ENCODE data around the gene DACH1. TPM values are rescaled to one million over a fixed set of nuclear protein-coding genes. Genes with fewer than 3 reads are reported as not detected.
A peak's percentile ranks its signal among the peaks of the same experiment; 100 is the strongest.

DACH1 gene
- total and polyA plus RNA-seq, 2 donors (not counting 1 experiment from before 2014, with no cell fraction given), result 0.02 to 0.33 TPM

- no peak for DNase-seq (ENCODE audit: low read depth in 2 of 2)
- no peaks in the 10 kb centered on the region for H3K27me3 ChIP-seq (ENCODE audit: control insufficient read depth, insufficient read depth, low read length)
- H3K4me3 ChIP-seq (replicated peaks in 1 of 4; ENCODE audit: control extremely low read depth in 1 of 4, insufficient read depth in 1 of 4, low read depth in 3 of 4, low read length in 4 of 4), result no peak overlapping the region
- H3K79me2 ChIP-seq (ENCODE audit: control insufficient read depth, insufficient read depth, low read length), result no peaks in the 10 kb centered on the region
- H3K27ac ChIP-seq (ENCODE audit: insufficient read depth, low read length), result no peak overlapping the region
- no peak overlapping the region for H2AFZ ChIP-seq (ENCODE audit: low read length)
- H4K20me1 ChIP-seq (ENCODE audit: control insufficient read depth, extremely low read depth, insufficient read depth, low read length), result no peaks in the 10 kb centered on the region
- TF ChIP-seq EZH2 (IDR thresholded peaks at IDR 0.05; ENCODE audit: low read length, missing control alignments) (no peak), CTCF (conservative IDR thresholded peaks at IDR 0.05 in 1 of 2, IDR thresholded peaks at IDR 0.05 in 1 of 2; ENCODE audit: low read depth in 1 of 2, low read length in 2 of 2) (no peak)
- H3K9me3 ChIP-seq (ENCODE audit: control insufficient read depth, insufficient read depth, low read depth, low read length), result no peaks in the 10 kb centered on the region
- H3K9ac ChIP-seq (ENCODE audit: insufficient read depth, low read length), result no peak overlapping the region
- H3K4me2 ChIP-seq (ENCODE audit: extremely low read depth, insufficient read depth, low read length), result no peak overlapping the region
- H3K4me1 ChIP-seq (ENCODE audit: control insufficient read depth, extremely low read depth, insufficient read depth, low read length), result no peaks in the 10 kb centered on the region
- no peaks in the 10 kb centered on the region for H3K36me3 ChIP-seq (ENCODE audit: control insufficient read depth, insufficient read depth, low read length)
Observed at GRCh38 chr13:71514900-71515743, 351.9 kb downstream of the DACH1 start.

- Histone ChIP-seq H3K4me2 (ENCODE audit: extremely low read depth, insufficient read depth, low read length) (no peak overlapping the region), H4K20me1 (ENCODE audit: control insufficient read depth, extremely low read depth, insufficient read depth, low read length) (no peaks in the 10 kb centered on the region), H3K27me3 (ENCODE audit: control insufficient read depth, insufficient read depth, low read length) (no peaks in the 10 kb centered on the region), H2AFZ (ENCODE audit: low read length) (no peak overlapping the region), H3K9ac (ENCODE audit: insufficient read depth, low read length) (no peak overlapping the region), H3K4me3 (replicated peaks in 1 of 4; ENCODE audit: control extremely low read depth in 1 of 4, insufficient read depth in 1 of 4, low read depth in 3 of 4, low read length in 4 of 4) (no peak overlapping the region), H3K9me3 (ENCODE audit: control insufficient read depth, insufficient read depth, low read depth, low read length) (no peaks in the 10 kb centered on the region), H3K27ac (ENCODE audit: insufficient read depth, low read length) (no peak overlapping the region), H3K79me2 (ENCODE audit: control insufficient read depth, insufficient read depth, low read length) (no peaks in the 10 kb centered on the region), H3K36me3 (ENCODE audit: control insufficient read depth, insufficient read depth, low read length) (no peaks in the 10 kb centered on the region), H3K4me1 (ENCODE audit: control insufficient read depth, extremely low read depth, insufficient read depth, low read length) (no peaks in the 10 kb centered on the region)
- TF ChIP-seq CTCF (conservative IDR thresholded peaks at IDR 0.05 in 1 of 2, IDR thresholded peaks at IDR 0.05 in 1 of 2; ENCODE audit: low read depth in 1 of 2, low read length in 2 of 2) (no peak), EZH2 (IDR thresholded peaks at IDR 0.05; ENCODE audit: low read length, missing control alignments) (no peak)
- DNase-seq (ENCODE audit: low read depth in 2 of 2), result no peak
Observed at GRCh38 chr13:71513411-71514033, 353.5 kb downstream of the DACH1 start.

- no peak overlapping the region for H3K4me2 ChIP-seq (ENCODE audit: extremely low read depth, insufficient read depth, low read length)
- no peak overlapping the region for H3K9ac ChIP-seq (ENCODE audit: insufficient read depth, low read length)
- no peaks in the 10 kb centered on the region for H3K4me1 ChIP-seq (ENCODE audit: control insufficient read depth, extremely low read depth, insufficient read depth, low read length)
- H2AFZ ChIP-seq (ENCODE audit: low read length), result no peak overlapping the region
- TF ChIP-seq CTCF (conservative IDR thresholded peaks at IDR 0.05 in 1 of 2, IDR thresholded peaks at IDR 0.05 in 1 of 2; ENCODE audit: low read depth in 1 of 2, low read length in 2 of 2) (no peak), EZH2 (IDR thresholded peaks at IDR 0.05; ENCODE audit: low read length, missing control alignments) (no peak)
- no peak overlapping the region for H3K4me3 ChIP-seq (replicated peaks in 1 of 4; ENCODE audit: control extremely low read depth in 1 of 4, insufficient read depth in 1 of 4, low read depth in 3 of 4, low read length in 4 of 4)
- no peaks in the 10 kb centered on the region for H3K36me3 ChIP-seq (ENCODE audit: control insufficient read depth, insufficient read depth, low read length)
- no peaks in the 10 kb centered on the region for H3K9me3 ChIP-seq (ENCODE audit: control insufficient read depth, insufficient read depth, low read depth, low read length)
- H3K27me3 ChIP-seq (ENCODE audit: control insufficient read depth, insufficient read depth, low read length), result no peaks in the 10 kb centered on the region
- peak in 1 of 2 donors; percentile 29 for DNase-seq (ENCODE audit: low read depth in 2 of 2)
- no peaks in the 10 kb centered on the region for H3K79me2 ChIP-seq (ENCODE audit: control insufficient read depth, insufficient read depth, low read length)
- no peaks in the 10 kb centered on the region for H4K20me1 ChIP-seq (ENCODE audit: control insufficient read depth, extremely low read depth, insufficient read depth, low read length)
- H3K27ac ChIP-seq (ENCODE audit: insufficient read depth, low read length), result no peak overlapping the region
Observed at GRCh38 chr13:71503781-71504180, 363.2 kb downstream of the DACH1 start.

Measured in fibroblast of lung (primary cell).